Measurements from ENCODE around the gene TP53INP2. TPM values are rescaled to one million over a fixed set of nuclear protein-coding genes. Genes with fewer than 3 reads are reported as not detected.

TP53INP2 gene
- total and polyA plus RNA-seq, 2 donors (not counting 3 experiments of a cell fraction or from before 2014, with no cell fraction given): 18.3 to 30.5 TPM

GRCh38 chr20:34706912-34707784 lies 3.0 kb downstream of the TP53INP2 start:
- Histone ChIP-seq H3K9me3 (replicated peaks; ENCODE audit: control insufficient read depth, insufficient read depth, low read length) (no peaks in the 10 kb centered on the region), H4K20me1 (replicated peaks; ENCODE audit: control insufficient read depth, extremely low read depth, insufficient read depth, low read length) (no peaks in the 10 kb centered on the region), H3K4me3 (replicated peaks in 1 of 3; ENCODE audit: insufficient read depth in 1 of 3, low read depth in 1 of 3, low read length in 3 of 3) (no peak overlapping the region), H3K36me3 (ENCODE audit: control insufficient read depth in 2 of 2, extremely low read depth in 1 of 2, insufficient read depth in 2 of 2, low read length in 2 of 2) (no peaks in the 10 kb centered on the region), H3K27me3 (ENCODE audit: control insufficient read depth in 2 of 2, insufficient read depth in 2 of 2, low read length in 2 of 2) (no peaks in the 10 kb centered on the region), H3K27ac (ENCODE audit: insufficient read depth, low read depth, low read length) (no peak overlapping the region), H3K9ac (replicated peaks; ENCODE audit: extremely low read depth, insufficient read depth, low read length) (no peak overlapping the region), H2AFZ (ENCODE audit: low read depth, low read length) (no peak overlapping the region), H3K9me1 (replicated peaks; ENCODE audit: control insufficient read depth, extremely low read depth, insufficient read depth, low read length) (no peaks in the 10 kb centered on the region), H3K4me1 (ENCODE audit: control insufficient read depth, extremely low read depth, insufficient read depth, low read length) (peaks cover 20% of the 10 kb centered on the region), H3K79me2 (ENCODE audit: control insufficient read depth, insufficient read depth, low read length) (no peaks in the 10 kb centered on the region), H3K4me2 (ENCODE audit: insufficient read depth, low read length) (no peak overlapping the region)
- ChIA-PET CTCF (interaction anchor here (1.1 to 4.1 kb wide), 14 partner anchors 14 to 517 kb away, joined by 3 to 31 read pairs (median 4); partner anchors contain the start of gene DYNLRB1), POLR2A (no interaction called here)
- TF ChIP-seq EZH2 (IDR thresholded peaks at IDR 0.05; ENCODE audit: borderline replicate concordance, low read depth, low read length, severe bottlenecking) (no peak), MYC (IDR thresholded peaks at IDR 0.05; ENCODE audit: low read depth, low read length) (no peak), POLR2A (IDR thresholded peaks at IDR 0.05; ENCODE audit: low read depth, low read length) (no peak), POLR2AphosphoS5 (IDR thresholded peaks at IDR 0.05; ENCODE audit: insufficient read depth, low read depth, low read length) (no peak), FOS (IDR thresholded peaks at IDR 0.05; ENCODE audit: borderline replicate concordance, insufficient read depth, low read length) (no peak), JUN (IDR thresholded peaks at IDR 0.05; ENCODE audit: borderline replicate concordance, insufficient read depth, insufficient read length, low read depth) (no peak)
- TF ChIP-seq, protein P1, sequence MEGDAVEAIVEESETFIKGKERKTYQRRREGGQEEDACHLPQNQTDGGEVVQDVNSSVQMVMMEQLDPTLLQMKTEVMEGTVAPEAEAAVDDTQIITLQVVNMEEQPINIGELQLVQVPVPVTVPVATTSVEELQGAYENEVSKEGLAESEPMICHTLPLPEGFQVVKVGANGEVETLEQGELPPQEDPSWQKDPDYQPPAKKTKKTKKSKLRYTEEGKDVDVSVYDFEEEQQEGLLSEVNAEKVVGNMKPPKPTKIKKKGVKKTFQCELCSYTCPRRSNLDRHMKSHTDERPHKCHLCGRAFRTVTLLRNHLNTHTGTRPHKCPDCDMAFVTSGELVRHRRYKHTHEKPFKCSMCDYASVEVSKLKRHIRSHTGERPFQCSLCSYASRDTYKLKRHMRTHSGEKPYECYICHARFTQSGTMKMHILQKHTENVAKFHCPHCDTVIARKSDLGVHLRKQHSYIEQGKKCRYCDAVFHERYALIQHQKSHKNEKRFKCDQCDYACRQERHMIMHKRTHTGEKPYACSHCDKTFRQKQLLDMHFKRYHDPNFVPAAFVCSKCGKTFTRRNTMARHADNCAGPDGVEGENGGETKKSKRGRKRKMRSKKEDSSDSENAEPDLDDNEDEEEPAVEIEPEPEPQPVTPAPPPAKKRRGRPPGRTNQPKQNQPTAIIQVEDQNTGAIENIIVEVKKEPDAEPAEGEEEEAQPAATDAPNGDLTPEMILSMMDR (IDR thresholded peaks at IDR 0.05; ENCODE audit: extremely low read depth in 1 of 2, insufficient read depth in 1 of 2, low read depth in 1 of 2, low read length in 2 of 2): no peak
- intact Hi-C loops (cut with micrococcal nuclease) (no loop called here), dilution Hi-C loops (cut with MboI; ENCODE audit: extremely low pct_ligation_motif_present, low sequenced_read_pairs) (no loop called here)
- FAIRE-seq (no peak), DNase-seq (ENCODE audit: low read depth, low spot score) (no peak)
- no TSS peak for BruUV-seq (replicated peaks)
